IMR-90 (cell line): Measurements from ENCODE around the gene TPH1. TPM values are rescaled to one million over a fixed set of nuclear protein-coding genes. Genes with fewer than 3 reads are reported as not detected.

Experiments used
- ATAC-seq: fragments of 200-7000 bp; cut with Tn5 transposase; 2 replicates; pipeline ENCODE4 v1.9.1; 2020; ENCODE audit warnings: low read depth, mild to moderate bottlenecking, moderate library complexity
- BruUV-seq: library from RNA; stranded (reverse); fragments of 400-500 nt; replicated peaks from 2 replicates; lab custom pipeline; 2021; lab: Mats Ljungman, UMichigan
- CTCF ChIA-PET: fragments of 300-600 bp; formaldehyde crosslinking; extraction: SDS; loops from one replicate; lab custom pipeline; 2021; ENCODE audit warnings: antibody characterized with exemption; lab: Yijun Ruan, JAX
- POLR2A ChIA-PET: fragments of 300-600 bp; sonication (Branson Sonifier 250); formaldehyde crosslinking; loops from one replicate; lab custom pipeline; 2022; ENCODE audit warnings: antibody characterized with exemption; ENCODE audit not compliant: unreplicated experiment; lab: Charles Lee
- DNase-seq: peaks from one replicate; pipeline ENCODE4 v3.0.0; 2013
- H2AFZ ChIP-seq: replicated peaks from 2 replicates; pipeline ENCODE3; 2013; ENCODE audit warnings: low read length, mild to moderate bottlenecking; ENCODE audit not compliant: poor library complexity
- H2AK5ac ChIP-seq: 2 replicates; pipeline ENCODE4 v1.6.1; 2013; ENCODE audit warnings: low read depth, low read length, inconsistent platforms
- H2AK9ac ChIP-seq: replicated peaks from 2 replicates; pipeline ENCODE3; 2013; ENCODE audit warnings: mild to moderate bottlenecking, low read depth, low read length, moderate library complexity; ENCODE audit not compliant: poor library complexity
- H2BK120ac ChIP-seq: 2 replicates; pipeline ENCODE4 v1.6.1; 2013; ENCODE audit warnings: low read depth, low read length, inconsistent platforms
- H2BK15ac ChIP-seq: 3 replicates; pipeline ENCODE4 v1.6.1; 2013; ENCODE audit warnings: low read depth, low read length, inconsistent platforms
- H2BK20ac ChIP-seq: 2 replicates; pipeline ENCODE4 v1.6.1; 2013; ENCODE audit warnings: low read depth, mild to moderate bottlenecking, inconsistent platforms, low read length, moderate library complexity
- H2BK5ac ChIP-seq: 2 replicates; pipeline ENCODE4 v1.6.1; 2013; ENCODE audit warnings: mild to moderate bottlenecking, low read depth, low read length, inconsistent platforms; ENCODE audit not compliant: poor library complexity, severe bottlenecking
- H3K14ac ChIP-seq: replicated peaks from 2 replicates; pipeline ENCODE4 v1.6.1; 2013; ENCODE audit warnings: low read depth, low read length, inconsistent platforms
- H3K18ac ChIP-seq: 2 replicates; pipeline ENCODE4 v1.6.1; 2013; ENCODE audit warnings: low read depth, low read length, control low read depth
- H3K23ac ChIP-seq: 2 replicates; pipeline ENCODE4 v1.6.1; 2013; ENCODE audit warnings: low read depth, low read length, inconsistent platforms
- H3K27ac ChIP-seq: 2 replicates; pipeline ENCODE4 v1.5.1; 2013; ENCODE audit warnings: mild to moderate bottlenecking, control low read depth, low read length; ENCODE audit not compliant: insufficient read depth
- H3K27me3 ChIP-seq: 2 replicates; pipeline ENCODE4 v1.6.1; 2013; ENCODE audit warnings: low read length; ENCODE audit not compliant: control insufficient read depth, insufficient read depth
- H3K36me3 ChIP-seq: 2 replicates; pipeline ENCODE4 v1.6.1; 2013; ENCODE audit warnings: low read length, mixed read lengths; ENCODE audit not compliant: control insufficient read depth, insufficient read depth
- H3K4ac ChIP-seq: 2 replicates; pipeline ENCODE4 v1.6.1; 2013; ENCODE audit warnings: low read depth, low read length, inconsistent platforms
- H3K4me1 ChIP-seq: 2 replicates; pipeline ENCODE4 v1.6.1; 2013; ENCODE audit warnings: low read length, mixed read lengths; ENCODE audit not compliant: control insufficient read depth, insufficient read depth
- H3K4me2 ChIP-seq: 2 replicates; pipeline ENCODE4 v1.6.1; 2013; ENCODE audit warnings: low read depth, mild to moderate bottlenecking, control low read depth, low read length, moderate library complexity
- H3K4me3 ChIP-seq: 2 replicates; pipeline ENCODE4 v1.5.1; 2013; ENCODE audit warnings: low read depth, mild to moderate bottlenecking, control low read depth, low read length, moderate library complexity; ENCODE audit not compliant: insufficient read depth
- H3K56ac ChIP-seq: 2 replicates; pipeline ENCODE4 v1.6.1; 2013; ENCODE audit warnings: low read length, inconsistent platforms; ENCODE audit not compliant: insufficient read depth; ENCODE audit errors: extremely low read depth
- H3K79me1 ChIP-seq, 2 experiments: 2 replicates each; pipeline ENCODE4 v1.6.1; 2013; ENCODE audit warnings: low read length in 2 of 2, inconsistent platforms in 1 of 2, low read depth in 1 of 2
- H3K9ac ChIP-seq: 2 replicates; pipeline ENCODE4 v1.6.1; 2013; ENCODE audit warnings: low read depth, low read length, control low read depth
- H3K9me1 ChIP-seq: 2 replicates; pipeline ENCODE4 v1.6.1; 2013; ENCODE audit warnings: low read length, inconsistent platforms; ENCODE audit not compliant: insufficient read depth
- H3K9me3 ChIP-seq: 2 replicates; pipeline ENCODE4 v1.6.1; 2013; ENCODE audit warnings: low read length; ENCODE audit not compliant: control insufficient read depth, insufficient read depth
- H4K20me1 ChIP-seq: 2 replicates; pipeline ENCODE4 v1.6.1; 2013; ENCODE audit warnings: low read length, inconsistent platforms; ENCODE audit not compliant: insufficient read depth
- H4K5ac ChIP-seq: 2 replicates; pipeline ENCODE4 v1.6.1; 2013; ENCODE audit warnings: mild to moderate bottlenecking, low read depth, low read length, control low read depth
- H4K8ac ChIP-seq, 2 experiments: 2 replicates each; pipeline ENCODE4 v1.6.1; 2013; ENCODE audit warnings: low read depth in 2 of 2, low read length in 2 of 2, control low read depth in 1 of 2, inconsistent platforms in 1 of 2
- H4K91ac ChIP-seq: 2 replicates; pipeline ENCODE4 v1.6.1; 2013; ENCODE audit warnings: low read depth, low read length, inconsistent platforms; ENCODE audit not compliant: insufficient read depth
- BHLHE40 ChIP-seq: fragments of 150-350 bp; IDR thresholded peaks from 2 replicates; pipeline ENCODE4 v1.6.1; 2016; ENCODE audit warnings: mild to moderate bottlenecking, low read depth, low read length
- CEBPB ChIP-seq: IDR thresholded peaks from 2 replicates; pipeline ENCODE4 v1.6.1; 2012; ENCODE audit warnings: low read depth, low read length, improper control_type of control experiment
- CHD1 ChIP-seq: IDR thresholded peaks from 2 replicates; pipeline ENCODE4 v1.6.1; 2012; ENCODE audit warnings: low read depth, low read length, improper control_type of control experiment
- CTCF ChIP-seq: conservative IDR thresholded peaks from 2 replicates; pipeline ENCODE4 v1.5.1; 2012; ENCODE audit warnings: mild to moderate bottlenecking, low read depth, low read length, improper control_type of control experiment
- ELK1 ChIP-seq: fragments of 150-350 bp; IDR thresholded peaks from 2 replicates; pipeline ENCODE4 v1.6.1; 2016; ENCODE audit warnings: low read depth, mild to moderate bottlenecking, low read length, moderate library complexity, borderline replicate concordance
- FOS ChIP-seq: fragments of 150-350 bp; IDR thresholded peaks from 2 replicates; pipeline ENCODE4 v1.6.1; 2016; ENCODE audit warnings: low read depth, low read length
- MAFK ChIP-seq: IDR thresholded peaks from 2 replicates; pipeline ENCODE4 v1.6.1; 2012; ENCODE audit warnings: low read depth, low read length, improper control_type of control experiment
- MAZ ChIP-seq: IDR thresholded peaks from 2 replicates; pipeline ENCODE4 v1.6.1; 2012; ENCODE audit warnings: low read depth, mild to moderate bottlenecking, low read length, improper control_type of control experiment, moderate library complexity, borderline replicate concordance
- MXI1 ChIP-seq: IDR thresholded peaks from 2 replicates; pipeline ENCODE4 v1.6.1; 2012; ENCODE audit warnings: low read depth, mild to moderate bottlenecking, low read length, moderate library complexity, borderline replicate concordance
- NFE2L2 ChIP-seq: fragments of 150-350 bp; IDR thresholded peaks from 2 replicates; pipeline ENCODE4 v1.6.1; 2016; ENCODE audit warnings: low read depth, mild to moderate bottlenecking, low read length
- POLR2A ChIP-seq: IDR thresholded peaks from 2 replicates; pipeline ENCODE4 v1.6.1; 2012; ENCODE audit warnings: mild to moderate bottlenecking, low read depth, low read length
- RAD21 ChIP-seq: IDR thresholded peaks from 2 replicates; pipeline ENCODE4 v1.6.1; 2012; ENCODE audit warnings: low read length, improper control_type of control experiment
- RCOR1 ChIP-seq: IDR thresholded peaks from 2 replicates; pipeline ENCODE4 v1.6.1; 2012; ENCODE audit warnings: mild to moderate bottlenecking, low read length, improper control_type of control experiment; ENCODE audit not compliant: insufficient replicate concordance
- RFX5 ChIP-seq: IDR thresholded peaks from 2 replicates; pipeline ENCODE4 v1.8.0; 2012; ENCODE audit warnings: low read depth, mild to moderate bottlenecking, low read length, moderate library complexity
- SMC3 ChIP-seq: fragments of 150-350 bp; IDR thresholded peaks from 2 replicates; pipeline ENCODE4 v1.6.1; 2016; ENCODE audit warnings: low read depth, mild to moderate bottlenecking, antibody characterized with exemption, low read length, moderate library complexity
- USF2 ChIP-seq: fragments of 150-350 bp; IDR thresholded peaks from 2 replicates; pipeline ENCODE4 v1.6.1; 2017; ENCODE audit warnings: mild to moderate bottlenecking, antibody characterized with exemption, low read length, low read depth
- WGBS, 2 experiments: methylation state at CpG; one replicate each; pipeline versions ENCODE4 v1.1.5 to v1.1.7; 2013; ENCODE audit warnings: missing lambda C conversion rate in 2 of 2; ENCODE audit not compliant: insufficient read length in 1 of 2; ENCODE audit errors: extremely low coverage in 2 of 2; 5-methylcytosine and 5-hydroxymethylcytosine counted together
- dilution Hi-C: fragments of 300-500 bp; cut with HindIII; formaldehyde crosslinking; loops from one replicate; pipeline ENCODE4 v1.14.3; 2018; ENCODE audit warnings: low sequenced_read_pairs; ENCODE audit not compliant: unreplicated experiment
- in situ Hi-C: fragments of 300-500 bp; cut with MboI; formaldehyde crosslinking; loops from 3 replicates; pipeline ENCODE4 v1.14.3; 2019; ENCODE audit warnings: low sequenced_read_pairs, inconsistent platforms, mixed read lengths
- intact Hi-C: fragments of 100-400 bp; cut with micrococcal nuclease; formaldehyde crosslinking; loops from 2 replicates; pipeline ENCODE4 v1.10.0; 2022
- polyA plus RNA-seq, 3 experiments: library from polyadenylated mRNA; depleted of rRNA; stranded (reverse); fragments of >200 nt; gene quantifications; 2 replicates each; pipeline ENCODE4 v1.2.3, GENCODE V29; 2012; ENCODE audit warnings: low replicate concordance in 1 of 3
- total RNA-seq: library from RNA; depleted of rRNA; stranded (reverse); fragments of >200 nt; gene quantifications from 2 replicates; pipeline ENCODE4 v1.2.3, GENCODE V29; 2012

TPH1 gene
- total and polyA plus RNA-seq, 2 of the 4 experiments (the other 2 are of a cell fraction), result under 0.01 to 0.07 TPM

- Histone ChIP-seq H3K9ac (no peak overlapping the region), H4K5ac (no peak overlapping the region), H2BK120ac (no peak overlapping the region), H3K4me3 (no peak overlapping the region), H2AK5ac (no peak overlapping the region), H3K4me1 (peaks cover 4% of the 10 kb centered on the region), H3K79me1 (peaks cover 5 to 11% of the 10 kb centered on the region in 2 experiments; a peak in 3 of 4 replicates), H3K27ac (no peak overlapping the region), H4K91ac (no peak overlapping the region), H3K4me2 (no peak overlapping the region), H3K27me3 (peaks cover under 1% of the 10 kb centered on the region; the same call in 1 of the 2 replicates), H3K9me1 (0 out of 2 replicates have a peak, but pooled peaks cover 6% of the 10 kb centered on the region), H2BK20ac (no peak overlapping the region), H4K8ac (no peak overlapping the region), H3K14ac (no peak overlapping the region), H2AK9ac (no peak overlapping the region), H2BK15ac (no peak overlapping the region), H2BK5ac (peak overlapping the region; percentile 15), H3K36me3 (no peaks in the 10 kb centered on the region), H3K23ac (no peak overlapping the region), H2AFZ (no peak overlapping the region), H3K4ac (no peak overlapping the region), H3K9me3 (no peaks in the 10 kb centered on the region), H3K56ac (no peak overlapping the region), H3K18ac (no peak overlapping the region), H4K20me1 (no peaks in the 10 kb centered on the region)
- dilution Hi-C loops, result no loop called here
- WGBS, 2 experiments, result 73% methylated on average over 1 of the region's 10 CpGs; no CpG with 5 or more reads in 1 of the 2 experiments
- no peak for DNase-seq
- BruUV-seq, result no TSS peak
- TF ChIP-seq MAZ, result no peak
- TF ChIP-seq CTCF, result no peak
- TF ChIP-seq CHD1, result no peak
- no peak for TF ChIP-seq FOS
- TF ChIP-seq SMC3, result no peak
- no peak for TF ChIP-seq BHLHE40
- TF ChIP-seq MXI1, result no peak
- TF ChIP-seq RCOR1, result no peak
- TF ChIP-seq NFE2L2, result no peak
- no peak for TF ChIP-seq ELK1
- TF ChIP-seq RFX5, result no peak
- TF ChIP-seq RAD21, result no peak
- TF ChIP-seq POLR2A, result no peak
- TF ChIP-seq USF2, result no peak
- no peak for TF ChIP-seq MAFK
- no peak for TF ChIP-seq CEBPB
- no peak for ATAC-seq
- intact Hi-C loops, result loop anchor here (5.0 kb wide), 1 partner anchor 96 kb away; the partner anchor contains the start of gene SAAL1
- in situ Hi-C loops, result no loop called here
- ChIA-PET POLR2A (no interaction called here), CTCF (no interaction called here)
These were observed 35.0 kb downstream of the TPH1 start for GRCh38 chr11:18010977-18011586.
